Activated CD8-positive, alpha-beta memory T cell treated with anti-CD3 and anti-CD28 coated beads, Interleukin-2, amount 50 U/mL, for 1 hour (primary cell): ENCODE measurements around the gene MFNG.

Source experiments
- DNase-seq: peaks from one replicate; pipeline ENCODE4 v3.0.0-alpha.2; 2020; ENCODE audit errors: extremely low read depth

MFNG gene

DNA sequence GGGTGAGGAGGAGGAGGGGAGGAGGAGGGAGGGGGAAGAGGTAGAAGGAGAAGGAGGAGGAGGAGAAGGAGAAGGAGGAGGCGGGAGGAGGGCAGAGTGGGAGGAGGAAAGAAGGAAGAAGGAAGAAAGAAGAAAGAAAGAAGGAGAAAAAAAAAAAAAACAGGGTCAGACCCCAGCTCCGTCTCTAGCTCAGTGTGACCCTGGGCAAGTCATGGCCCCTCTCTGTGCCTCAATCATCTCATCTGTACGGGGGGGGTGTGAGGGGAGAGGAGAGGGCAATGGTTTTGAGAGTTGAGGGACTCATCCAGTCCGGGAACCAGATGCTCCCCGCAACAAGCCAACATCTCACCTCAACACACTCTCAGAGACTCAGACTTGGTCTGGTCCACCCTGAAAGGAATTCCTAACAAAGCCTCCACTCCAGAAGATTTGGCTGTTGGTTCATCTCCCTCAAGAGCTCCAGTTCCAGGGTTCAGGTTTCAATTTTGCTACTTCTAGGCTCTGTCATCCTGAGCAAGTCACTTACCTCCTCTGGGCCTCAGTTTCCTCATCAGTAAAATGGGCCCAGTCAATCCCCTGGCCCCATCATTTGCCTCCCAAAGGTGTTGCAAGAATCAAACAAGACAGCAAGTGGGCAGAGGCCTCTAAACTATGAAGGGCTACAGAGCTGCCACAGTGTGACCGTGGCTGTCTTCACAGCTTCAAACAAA is 25.4 kb upstream of the MFNG start:
- DNase-seq: no peak

GRCh38 chr22:37510091-37510490 is 23.9 kb upstream of the MFNG start:
- DNase-seq: no peak

DNA sequence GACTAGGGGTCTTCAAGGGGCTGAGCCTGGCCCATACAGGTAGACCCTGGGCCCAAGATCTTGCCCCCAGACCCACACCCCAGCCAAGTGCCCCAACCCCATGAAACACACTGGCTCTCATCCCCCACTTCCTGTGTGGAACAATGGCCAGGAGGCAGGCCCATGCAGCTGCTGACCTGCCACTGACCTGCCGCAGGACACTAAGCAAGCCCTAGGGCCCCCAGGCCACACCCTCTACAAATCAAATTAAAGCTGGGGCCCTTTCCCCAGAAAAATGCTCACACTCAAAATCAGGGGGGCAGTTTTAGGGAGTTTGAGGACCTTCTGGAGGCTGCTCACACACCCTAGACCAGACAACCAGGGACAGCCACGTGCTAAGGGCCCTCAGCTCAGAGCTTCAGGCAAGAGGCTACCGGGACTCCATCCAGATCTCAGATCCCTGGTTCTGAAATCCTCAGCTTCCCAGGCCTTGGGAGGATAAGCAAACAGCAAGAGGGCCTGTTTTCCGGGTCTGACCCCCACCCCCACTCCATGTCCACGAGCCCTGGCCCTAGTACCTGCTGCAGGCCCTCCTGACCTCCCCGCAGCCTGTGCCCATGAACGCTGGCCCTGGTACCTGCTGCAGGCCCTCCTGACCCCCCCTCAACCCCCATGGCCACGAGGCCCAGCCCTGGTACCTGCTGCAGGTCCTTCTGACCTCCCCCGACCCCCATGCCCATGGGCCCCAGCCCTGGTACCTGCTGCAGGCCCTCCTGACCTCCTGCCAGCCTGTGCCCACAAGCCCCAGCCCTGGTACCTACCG is 23.1 kb upstream of the MFNG start:
- DNase-seq: no peak

DNA sequence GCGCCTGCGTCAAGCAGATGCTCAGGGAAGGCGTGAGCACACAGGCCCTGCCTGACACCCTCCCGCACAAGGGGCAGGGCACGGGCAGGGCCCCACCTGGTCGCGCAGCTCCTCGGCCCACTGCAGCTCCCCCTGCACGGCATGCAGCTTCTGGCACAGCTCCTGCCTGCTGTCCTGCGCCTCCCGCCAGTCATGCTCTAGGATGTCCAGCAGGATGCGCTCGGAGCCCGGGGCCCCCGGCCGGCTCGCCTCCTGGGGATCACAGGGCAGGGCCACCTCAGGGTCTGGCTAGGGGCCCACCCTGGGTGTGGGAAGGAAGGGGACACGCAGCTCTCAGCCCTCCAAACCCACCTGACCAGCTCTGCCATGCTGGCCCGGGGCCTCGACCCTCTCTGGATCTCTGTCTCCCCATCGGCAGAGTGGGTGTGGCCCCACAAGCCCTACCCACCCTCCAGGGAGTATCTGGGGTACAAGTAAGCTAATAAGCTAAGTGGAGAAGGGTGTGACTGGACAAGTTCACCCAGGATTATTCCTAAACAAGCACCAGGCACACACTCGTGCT is 22.3 kb upstream of the MFNG start:
- DNase-seq: no peak

DNA sequence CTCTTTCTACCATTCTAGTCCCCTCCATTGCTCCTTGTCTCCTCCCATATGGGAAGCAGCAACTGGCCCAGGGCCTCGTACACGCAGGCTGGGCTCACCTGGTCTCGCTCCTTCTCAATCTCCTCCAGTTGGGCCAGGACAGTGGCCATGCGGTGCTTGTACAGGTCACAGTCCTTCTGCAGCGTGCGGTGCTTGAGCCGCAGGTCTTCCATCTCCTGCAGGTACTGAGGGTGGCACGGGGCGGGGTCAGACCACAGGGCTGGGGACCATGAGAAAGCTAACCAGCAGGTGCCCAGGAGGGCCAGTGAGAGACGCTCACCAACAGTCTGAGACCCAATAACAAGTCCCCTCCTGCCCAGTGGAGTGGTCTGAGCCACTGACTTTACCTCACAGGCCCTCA is 21.5 kb upstream of the MFNG start:
- no peak for DNase-seq

GRCh38 chr22:37505989-37506388 is 19.8 kb upstream of the MFNG start:
- no peak for DNase-seq

- DNase-seq: no peak
Measured at GRCh38 chr22:37505565-37505964, 19.4 kb upstream of the MFNG start.

DNA sequence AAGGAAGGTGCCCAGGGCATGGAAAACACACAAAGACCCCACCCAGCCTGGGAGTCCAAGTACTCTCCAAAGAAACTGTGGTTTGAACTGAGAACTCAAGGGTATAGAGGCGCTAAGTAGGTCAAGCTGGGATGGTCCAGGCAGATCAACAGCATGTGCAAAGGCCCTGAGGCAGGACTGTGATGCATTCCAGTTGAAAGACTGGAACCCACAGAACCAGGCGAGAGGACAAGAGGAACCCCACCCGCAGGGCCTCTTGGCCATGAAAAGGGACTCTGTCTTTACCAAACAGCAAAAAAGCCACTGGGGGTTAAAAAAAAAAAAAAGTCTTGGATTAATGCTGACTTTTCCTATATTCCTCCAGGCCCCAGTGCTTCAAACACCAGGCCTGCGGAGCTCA is 18.8 kb upstream of the MFNG start:
- no peak for DNase-seq

DNA sequence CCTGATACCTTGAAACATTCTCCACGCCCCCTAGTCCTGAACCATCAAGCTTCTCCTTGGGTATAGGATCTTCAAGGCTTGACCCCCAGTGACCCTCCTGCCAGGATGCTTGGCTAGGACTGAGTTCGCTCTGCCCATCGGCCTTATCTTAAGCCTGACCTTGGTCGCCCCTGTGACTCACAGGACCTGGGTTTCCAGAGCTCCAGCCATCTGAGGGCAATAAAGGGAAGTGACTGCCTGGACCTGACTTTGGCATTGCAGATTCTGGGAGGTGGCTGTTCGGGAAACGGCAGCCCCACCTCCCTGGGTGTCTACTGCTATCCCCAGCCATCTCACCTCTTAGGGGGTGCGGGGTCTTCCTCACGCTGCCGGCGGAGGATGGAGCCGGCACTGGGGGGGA is 17.7 kb upstream of the MFNG start:
- no peak for DNase-seq

- DNase-seq: no peak
Measured at GRCh38 chr22:37503183-37503683, 17.0 kb upstream of the MFNG start.

- DNase-seq: no peak
Measured at GRCh38 chr22:37502342-37503182, 16.4 kb upstream of the MFNG start.

- no peak for DNase-seq
Measured at GRCh38 chr22:37501610-37502341, 15.6 kb upstream of the MFNG start.

- no peak for DNase-seq
Measured at GRCh38 chr22:37500745-37501609, 14.8 kb upstream of the MFNG start.

DNA sequence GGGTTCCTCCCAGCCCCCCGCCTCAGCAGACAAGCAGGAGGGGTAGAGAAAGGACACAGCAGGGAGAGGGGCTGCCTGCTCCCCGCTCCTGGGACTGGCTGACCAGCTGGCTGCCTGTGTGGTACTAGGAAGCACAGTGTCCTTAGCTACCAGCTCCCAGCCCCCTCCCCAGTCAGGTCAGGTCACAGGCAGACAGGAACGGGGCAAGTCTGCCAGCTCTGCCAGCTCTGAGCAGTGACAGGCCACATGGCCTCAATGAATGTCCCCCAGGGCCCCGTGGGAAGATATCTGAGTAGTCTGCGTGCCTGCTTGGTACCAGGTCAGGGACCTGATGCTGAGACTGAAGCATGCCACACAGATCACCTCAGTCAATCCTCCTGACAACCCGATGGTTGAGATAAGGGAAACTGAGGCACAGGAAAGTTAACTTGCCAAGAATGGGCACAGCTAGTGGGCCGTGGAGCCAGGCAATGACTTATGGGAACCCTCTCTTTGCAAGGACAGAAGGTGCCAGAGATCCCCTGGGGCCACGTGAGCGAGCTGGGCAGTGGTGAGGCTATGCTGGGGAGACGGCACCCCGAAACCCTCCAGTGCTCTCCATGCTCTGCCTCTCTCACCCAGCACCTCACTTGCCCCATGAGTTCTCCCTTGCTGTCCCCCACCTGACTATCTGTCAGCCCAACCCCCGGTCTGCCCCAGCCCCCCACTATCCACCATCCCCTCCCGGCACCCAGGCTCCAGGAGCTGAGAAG is 13.8 kb upstream of the MFNG start:
- no peak for DNase-seq

DNA sequence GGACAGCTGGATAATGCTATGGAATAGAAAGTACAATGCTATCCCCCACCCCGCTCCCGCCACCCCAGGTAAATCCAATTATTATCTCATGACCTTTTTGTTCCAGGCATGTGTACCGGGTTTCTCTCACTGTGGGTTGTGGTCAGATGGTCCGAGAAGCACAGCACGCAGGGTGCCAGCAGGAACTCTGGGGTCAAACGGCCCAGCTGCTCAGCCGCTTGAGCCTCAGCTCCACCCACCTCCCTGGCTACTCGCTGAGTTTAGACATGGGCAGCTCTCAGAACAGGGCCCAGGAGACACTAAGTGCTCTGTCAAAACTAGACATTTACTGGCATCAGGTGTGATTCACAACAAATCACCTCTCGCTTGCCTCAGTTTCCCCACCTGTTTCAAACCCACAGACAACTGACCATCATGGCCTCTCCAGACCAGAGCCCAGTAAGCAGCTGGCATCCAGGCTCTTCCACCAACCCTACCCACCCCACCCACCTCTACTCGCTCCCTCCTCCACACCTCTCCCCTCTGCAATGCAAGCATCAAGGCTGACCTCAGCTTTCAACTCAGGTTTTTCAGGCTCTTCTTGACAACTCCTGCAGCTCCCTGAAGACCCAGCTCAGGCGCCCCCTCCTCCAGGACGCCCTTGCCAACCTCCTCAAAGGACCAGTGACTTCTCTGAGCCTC is 13.0 kb upstream of the MFNG start:
- no peak for DNase-seq

GRCh38 chr22:37498289-37498909 is 12.2 kb upstream of the MFNG start:
- no peak for DNase-seq

- DNase-seq: no peak
Measured at GRCh38 chr22:37497062-37497599, 10.9 kb upstream of the MFNG start.

DNA sequence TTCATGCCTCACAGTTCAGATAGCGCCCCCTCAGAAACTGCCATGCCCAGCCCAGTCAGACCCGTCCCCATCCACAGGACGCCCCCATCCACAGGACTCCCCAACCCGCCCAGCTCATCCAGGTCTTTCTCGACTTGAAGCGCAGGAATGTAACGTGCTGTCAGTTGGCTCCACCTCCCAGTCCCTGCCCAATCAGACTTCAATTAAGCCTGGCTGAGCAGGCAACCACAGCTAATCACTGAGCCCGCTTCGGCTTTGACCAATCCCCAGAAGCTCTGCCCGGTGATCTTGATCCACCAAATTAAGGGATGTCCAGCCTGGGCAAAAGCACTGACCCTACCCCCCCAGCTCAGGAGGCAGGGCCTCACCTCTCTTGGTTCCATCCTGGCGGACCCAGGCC is 10.5 kb upstream of the MFNG start:
- no peak for DNase-seq
